ENCODE measurements around the gene CSH2. TPM values are rescaled to one million over a fixed set of nuclear protein-coding genes. Genes with fewer than 3 reads are reported as not detected.

The CSH2 gene
- total and polyA plus RNA-seq, 2 of the 13 experiments (the other 11 are each of a cell fraction or from before 2014, with no cell fraction given): not detected

DNA sequence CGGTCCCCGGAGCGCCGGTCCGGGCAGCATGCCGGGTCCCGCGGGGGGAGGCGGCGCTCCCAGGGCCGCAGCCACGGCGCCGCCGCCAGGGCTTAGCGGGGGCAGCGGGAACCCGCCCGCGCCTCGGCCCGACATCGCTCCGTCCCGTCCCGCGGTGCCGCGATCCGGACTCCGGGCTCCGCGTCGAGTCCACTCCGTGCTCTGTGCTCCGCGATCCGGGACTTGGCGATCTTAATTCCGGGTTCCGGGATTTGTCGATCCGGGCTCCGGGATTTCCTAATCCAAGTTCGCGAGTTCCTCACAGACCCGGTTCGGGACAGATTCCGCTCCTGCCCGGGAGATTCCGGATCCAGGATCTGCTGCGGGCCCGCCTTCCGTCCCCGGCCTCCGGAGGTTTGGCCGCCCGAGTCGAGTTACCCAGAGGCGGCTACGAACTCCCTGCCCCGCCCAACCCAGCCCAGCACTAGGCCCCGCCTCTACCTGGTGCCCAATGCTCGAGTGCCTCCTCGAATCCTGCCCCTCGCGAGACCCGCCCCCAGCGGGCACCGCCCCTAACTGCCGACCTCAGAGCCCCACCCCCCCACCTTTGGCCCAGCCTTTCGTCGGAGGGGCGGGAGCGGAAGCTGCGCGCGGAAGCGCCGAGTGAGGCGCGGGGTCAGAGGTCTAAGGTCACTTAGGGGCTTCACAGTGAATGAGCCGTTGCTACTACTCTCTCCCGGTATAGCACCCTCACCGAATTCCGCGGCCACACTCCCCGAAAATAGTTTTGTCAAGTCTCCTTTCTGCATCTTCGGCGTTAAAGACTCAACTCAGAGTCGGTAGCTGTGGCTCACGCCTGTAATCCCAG is 30.7 kb downstream of the CSH2 start, which contains the start of gene SMARCD2 (continued):
- no peak for TF ChIP-seq ARNT (IDR thresholded peaks at IDR 0.05)
- TF ChIP-seq FOXA1 (IDR thresholded peaks at IDR 0.05): no peak
- peak; percentile 65 for TF ChIP-seq FOXA1 (CRISPR knock-in tag; IDR thresholded peaks at IDR 0.05)
- TF ChIP-seq, protein P1, sequence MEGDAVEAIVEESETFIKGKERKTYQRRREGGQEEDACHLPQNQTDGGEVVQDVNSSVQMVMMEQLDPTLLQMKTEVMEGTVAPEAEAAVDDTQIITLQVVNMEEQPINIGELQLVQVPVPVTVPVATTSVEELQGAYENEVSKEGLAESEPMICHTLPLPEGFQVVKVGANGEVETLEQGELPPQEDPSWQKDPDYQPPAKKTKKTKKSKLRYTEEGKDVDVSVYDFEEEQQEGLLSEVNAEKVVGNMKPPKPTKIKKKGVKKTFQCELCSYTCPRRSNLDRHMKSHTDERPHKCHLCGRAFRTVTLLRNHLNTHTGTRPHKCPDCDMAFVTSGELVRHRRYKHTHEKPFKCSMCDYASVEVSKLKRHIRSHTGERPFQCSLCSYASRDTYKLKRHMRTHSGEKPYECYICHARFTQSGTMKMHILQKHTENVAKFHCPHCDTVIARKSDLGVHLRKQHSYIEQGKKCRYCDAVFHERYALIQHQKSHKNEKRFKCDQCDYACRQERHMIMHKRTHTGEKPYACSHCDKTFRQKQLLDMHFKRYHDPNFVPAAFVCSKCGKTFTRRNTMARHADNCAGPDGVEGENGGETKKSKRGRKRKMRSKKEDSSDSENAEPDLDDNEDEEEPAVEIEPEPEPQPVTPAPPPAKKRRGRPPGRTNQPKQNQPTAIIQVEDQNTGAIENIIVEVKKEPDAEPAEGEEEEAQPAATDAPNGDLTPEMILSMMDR (CRISPR knock-in tag; IDR thresholded peaks at IDR 0.05): peak; percentile 41
- TF ChIP-seq ZNF138 (CRISPR knock-in tag; IDR thresholded peaks at IDR 0.05; ENCODE audit: low read depth): 0 out of 2 replicates have a peak, but pooled peaks have one; percentile 41
- TF ChIP-seq, protein P2, sequence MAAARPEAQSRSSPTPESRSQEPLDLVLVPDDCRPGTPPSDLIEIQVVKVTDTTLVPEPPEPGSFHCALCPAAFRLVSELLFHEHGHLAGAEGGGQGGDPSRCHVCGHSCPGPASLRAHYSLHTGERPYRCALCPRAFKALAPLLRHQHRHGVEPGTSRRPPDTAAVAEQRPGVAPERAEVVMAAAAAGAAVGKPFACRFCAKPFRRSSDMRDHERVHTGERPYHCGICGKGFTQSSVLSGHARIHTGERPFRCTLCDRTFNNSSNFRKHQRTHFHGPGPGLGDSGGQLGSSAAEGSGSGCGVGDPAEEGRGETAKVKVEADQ (CRISPR knock-in tag; IDR thresholded peaks at IDR 0.05; ENCODE audit: borderline replicate concordance): peak; percentile 55
- TF ChIP-seq, protein P3, sequence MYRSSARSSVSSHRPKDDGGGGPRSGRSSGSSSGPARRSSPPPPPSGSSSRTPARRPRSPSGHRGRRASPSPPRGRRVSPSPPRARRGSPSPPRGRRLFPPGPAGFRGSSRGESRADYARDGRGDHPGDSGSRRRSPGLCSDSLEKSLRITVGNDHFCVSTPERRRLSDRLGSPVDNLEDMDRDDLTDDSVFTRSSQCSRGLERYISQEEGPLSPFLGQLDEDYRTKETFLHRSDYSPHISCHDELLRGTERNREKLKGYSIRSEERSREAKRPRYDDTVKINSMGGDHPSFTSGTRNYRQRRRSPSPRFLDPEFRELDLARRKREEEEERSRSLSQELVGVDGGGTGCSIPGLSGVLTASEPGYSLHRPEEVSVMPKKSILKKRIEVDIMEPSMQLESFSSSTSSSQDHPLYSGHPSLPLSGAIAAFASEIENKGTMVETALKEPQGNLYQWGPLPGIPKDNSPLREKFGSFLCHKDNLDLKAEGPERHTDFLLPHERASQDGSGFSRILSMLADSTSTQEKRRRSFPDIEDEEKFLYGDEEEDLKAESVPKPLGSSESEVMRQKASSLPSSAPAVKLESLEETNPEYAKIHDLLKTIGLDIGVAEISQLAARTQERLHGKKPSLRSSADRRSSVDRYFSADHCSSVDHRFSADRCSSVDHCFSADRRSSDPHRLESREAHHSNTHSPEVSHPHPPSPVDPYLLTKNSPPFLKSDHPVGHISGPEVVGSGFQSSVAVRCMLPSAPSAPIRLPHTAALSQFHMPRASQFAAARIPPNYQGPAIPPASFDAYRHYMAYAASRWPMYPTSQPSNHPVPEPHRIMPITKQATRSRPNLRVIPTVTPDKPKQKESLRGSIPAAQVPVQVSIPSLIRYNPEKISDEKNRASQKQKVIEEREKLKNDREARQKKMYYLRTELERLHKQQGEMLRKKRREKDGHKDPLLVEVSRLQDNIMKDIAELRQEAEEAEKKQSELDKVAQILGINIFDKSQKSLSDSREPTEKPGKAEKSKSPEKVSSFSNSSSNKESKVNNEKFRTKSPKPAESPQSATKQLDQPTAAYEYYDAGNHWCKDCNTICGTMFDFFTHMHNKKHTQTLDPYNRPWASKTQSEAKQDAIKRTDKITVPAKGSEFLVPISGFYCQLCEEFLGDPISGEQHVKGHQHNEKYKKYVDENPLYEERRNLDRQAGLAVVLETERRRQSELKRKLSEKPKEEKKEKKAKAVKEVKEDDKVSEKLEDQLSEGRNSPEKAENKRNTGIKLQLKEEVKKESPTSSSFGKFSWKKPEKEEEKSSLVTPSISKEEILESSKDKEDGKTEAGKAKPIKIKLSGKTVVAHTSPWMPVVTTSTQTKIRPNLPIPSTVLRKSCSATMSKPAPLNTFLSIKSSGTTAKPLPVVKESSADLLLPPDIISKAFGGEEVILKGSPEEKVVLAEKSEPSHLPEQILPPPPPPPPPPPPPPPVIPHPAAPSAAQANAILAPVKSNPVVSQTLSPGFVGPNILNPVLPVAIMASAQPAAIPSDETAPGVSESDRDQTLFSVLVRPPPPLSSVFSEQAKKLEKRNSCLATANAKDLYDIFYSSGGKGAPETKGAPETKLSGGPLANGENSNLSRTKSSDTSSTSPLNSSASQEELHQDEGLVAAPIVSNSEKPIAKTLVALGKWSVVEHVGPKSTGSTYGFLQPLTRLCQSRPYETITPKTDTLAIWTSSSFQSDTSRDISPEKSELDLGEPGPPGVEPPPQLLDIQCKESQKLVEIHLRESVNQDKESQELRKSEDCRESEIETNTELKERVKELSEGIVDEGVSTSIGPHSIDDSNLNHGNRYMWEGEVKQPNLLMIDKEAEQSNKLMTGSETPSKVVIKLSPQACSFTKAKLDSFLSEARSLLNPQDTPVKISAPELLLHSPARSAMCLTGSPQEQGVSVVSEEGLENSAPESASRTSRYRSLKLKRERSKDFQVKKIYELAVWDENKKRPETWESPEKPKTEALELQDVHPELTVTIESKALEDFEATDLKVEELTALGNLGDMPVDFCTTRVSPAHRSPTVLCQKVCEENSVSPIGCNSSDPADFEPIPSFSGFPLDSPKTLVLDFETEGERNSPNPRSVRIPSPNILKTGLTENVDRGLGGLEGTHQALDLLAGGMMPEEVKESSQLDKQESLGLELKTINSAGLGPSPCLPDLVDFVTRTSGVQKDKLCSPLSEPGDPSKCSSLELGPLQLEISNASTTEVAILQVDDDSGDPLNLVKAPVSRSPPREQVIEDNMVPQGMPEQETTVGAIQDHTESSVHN (CRISPR knock-in tag; IDR thresholded peaks at IDR 0.05): no peak
- TF ChIP-seq POLR2AphosphoS2 (IDR thresholded peaks at IDR 0.05; ENCODE audit: low read depth, low read length): no peak
- TF ChIP-seq ZNF180 (CRISPR knock-in tag; IDR thresholded peaks at IDR 0.05; ENCODE audit: borderline replicate concordance, low read depth): no peak; the same call in 1 of the 2 replicates
- TF ChIP-seq, protein P4, sequence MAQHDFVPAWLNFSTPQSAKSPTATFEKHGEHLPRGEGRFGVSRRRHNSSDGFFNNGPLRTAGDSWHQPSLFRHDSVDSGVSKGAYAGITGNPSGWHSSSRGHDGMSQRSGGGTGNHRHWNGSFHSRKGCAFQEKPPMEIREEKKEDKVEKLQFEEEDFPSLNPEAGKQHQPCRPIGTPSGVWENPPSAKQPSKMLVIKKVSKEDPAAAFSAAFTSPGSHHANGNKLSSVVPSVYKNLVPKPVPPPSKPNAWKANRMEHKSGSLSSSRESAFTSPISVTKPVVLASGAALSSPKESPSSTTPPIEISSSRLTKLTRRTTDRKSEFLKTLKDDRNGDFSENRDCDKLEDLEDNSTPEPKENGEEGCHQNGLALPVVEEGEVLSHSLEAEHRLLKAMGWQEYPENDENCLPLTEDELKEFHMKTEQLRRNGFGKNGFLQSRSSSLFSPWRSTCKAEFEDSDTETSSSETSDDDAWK (CRISPR knock-in tag; IDR thresholded peaks at IDR 0.05): no peak
- TF ChIP-seq, protein P5, sequence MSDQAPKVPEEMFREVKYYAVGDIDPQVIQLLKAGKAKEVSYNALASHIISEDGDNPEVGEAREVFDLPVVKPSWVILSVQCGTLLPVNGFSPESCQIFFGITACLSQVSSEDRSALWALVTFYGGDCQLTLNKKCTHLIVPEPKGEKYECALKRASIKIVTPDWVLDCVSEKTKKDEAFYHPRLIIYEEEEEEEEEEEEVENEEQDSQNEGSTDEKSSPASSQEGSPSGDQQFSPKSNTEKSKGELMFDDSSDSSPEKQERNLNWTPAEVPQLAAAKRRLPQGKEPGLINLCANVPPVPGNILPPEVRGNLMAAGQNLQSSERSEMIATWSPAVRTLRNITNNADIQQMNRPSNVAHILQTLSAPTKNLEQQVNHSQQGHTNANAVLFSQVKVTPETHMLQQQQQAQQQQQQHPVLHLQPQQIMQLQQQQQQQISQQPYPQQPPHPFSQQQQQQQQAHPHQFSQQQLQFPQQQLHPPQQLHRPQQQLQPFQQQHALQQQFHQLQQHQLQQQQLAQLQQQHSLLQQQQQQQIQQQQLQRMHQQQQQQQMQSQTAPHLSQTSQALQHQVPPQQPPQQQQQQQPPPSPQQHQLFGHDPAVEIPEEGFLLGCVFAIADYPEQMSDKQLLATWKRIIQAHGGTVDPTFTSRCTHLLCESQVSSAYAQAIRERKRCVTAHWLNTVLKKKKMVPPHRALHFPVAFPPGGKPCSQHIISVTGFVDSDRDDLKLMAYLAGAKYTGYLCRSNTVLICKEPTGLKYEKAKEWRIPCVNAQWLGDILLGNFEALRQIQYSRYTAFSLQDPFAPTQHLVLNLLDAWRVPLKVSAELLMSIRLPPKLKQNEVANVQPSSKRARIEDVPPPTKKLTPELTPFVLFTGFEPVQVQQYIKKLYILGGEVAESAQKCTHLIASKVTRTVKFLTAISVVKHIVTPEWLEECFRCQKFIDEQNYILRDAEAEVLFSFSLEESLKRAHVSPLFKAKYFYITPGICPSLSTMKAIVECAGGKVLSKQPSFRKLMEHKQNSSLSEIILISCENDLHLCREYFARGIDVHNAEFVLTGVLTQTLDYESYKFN (CRISPR knock-in tag; conservative IDR thresholded peaks at IDR 0.05): peak; percentile 84
